ENCODE measurements around the gene TMEM167A.
"Not testable (repeated sequence)": the region's sequence is repeated elsewhere in the genome, so short reads cannot be mapped to it uniquely, and the experiment has no call there.

The TMEM167A gene

GRCh38 chr5:83085106-83085505 lies 7.9 kb upstream of the TMEM167A start:
- DNase-seq: no peak

GRCh38 chr5:83084336-83084735 lies 7.1 kb upstream of the TMEM167A start:
- no peak for DNase-seq

GRCh38 chr5:83082750-83083149 lies 5.6 kb upstream of the TMEM167A start:
- DNase-seq: no peak

- DNase-seq: no peak
These were observed 568 bp upstream of the TMEM167A start for GRCh38 chr5:83077662-83078261.

- no peak for DNase-seq
These were observed 4.2 kb downstream of the TMEM167A start for GRCh38 chr5:83072966-83073365.

GRCh38 chr5:83071286-83072051 lies 5.7 kb downstream of the TMEM167A start:
- DNase-seq: no peak

GRCh38 chr5:83069096-83069799 lies 7.9 kb downstream of the TMEM167A start:
- no peak for DNase-seq

GRCh38 chr5:83067377-83067776 lies 9.8 kb downstream of the TMEM167A start:
- not testable (repeated sequence) for DNase-seq

GRCh38 chr5:83066548-83067110 lies 10.6 kb downstream of the TMEM167A start:
- no peak for DNase-seq

GRCh38 chr5:83059341-83059740 lies 17.9 kb downstream of the TMEM167A start:
- DNase-seq: no peak

- DNase-seq: no peak
These were observed 18.5 kb downstream of the TMEM167A start for GRCh38 chr5:83058726-83059125.

- no peak for DNase-seq
These were observed 22.0 kb downstream of the TMEM167A start for GRCh38 chr5:83055166-83055565.

GRCh38 chr5:83050723-83051340 lies 26.4 kb downstream of the TMEM167A start:
- DNase-seq: no peak

- DNase-seq: no peak
These were observed 27.8 kb downstream of the TMEM167A start for GRCh38 chr5:83049370-83049885.

- DNase-seq: no peak
These were observed 28.4 kb downstream of the TMEM167A start for GRCh38 chr5:83048811-83049210.

GRCh38 chr5:83048277-83048676 lies 28.9 kb downstream of the TMEM167A start:
- DNase-seq: no peak

GRCh38 chr5:83044926-83045325 lies 32.3 kb downstream of the TMEM167A start:
- no peak for DNase-seq

- no peak for DNase-seq
These were observed 34.7 kb downstream of the TMEM167A start for GRCh38 chr5:83042507-83042906.

GRCh38 chr5:83038924-83039323 lies 38.3 kb downstream of the TMEM167A start:
- no peak for DNase-seq

- no peak for DNase-seq
These were observed 40.1 kb downstream of the TMEM167A start for GRCh38 chr5:83036991-83037575.

GRCh38 chr5:83035373-83036100 lies 41.7 kb downstream of the TMEM167A start:
- no peak for DNase-seq

All from DMS 273 treated with DMSO at 0.1 percent for 48 hours (cell line).